Activated T-helper 1 cell treated with Interleukin-2 at 50 U/mL for 16 hours (primary cell): ENCODE measurements around the gene ARHGEF9.

Experiments
- DNase-seq: peaks from one replicate; pipeline ENCODE4 v3.0.0-alpha.2; 2020; ENCODE audit warnings: low read depth

ARHGEF9 gene

DNA sequence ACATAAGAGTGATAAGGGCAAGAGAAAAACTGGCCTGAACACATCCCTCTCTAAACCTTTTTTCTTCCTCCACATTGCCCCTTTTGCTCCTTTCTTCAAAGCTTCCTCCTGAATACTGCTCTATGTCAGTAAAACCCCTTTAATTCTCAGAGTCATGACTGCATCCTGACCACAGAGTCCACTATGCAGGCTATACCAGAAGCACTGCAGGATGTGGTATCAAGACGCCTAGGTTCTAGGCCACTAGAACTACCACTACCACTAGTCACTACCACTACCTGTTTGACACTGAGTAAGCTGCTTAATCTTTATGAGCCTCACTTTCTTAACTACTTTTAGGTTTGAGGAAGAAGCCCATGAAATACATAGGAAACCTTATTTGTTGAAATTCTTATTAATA, 38.7 kb downstream of the ARHGEF9 start:
- no peak for DNase-seq

DNA sequence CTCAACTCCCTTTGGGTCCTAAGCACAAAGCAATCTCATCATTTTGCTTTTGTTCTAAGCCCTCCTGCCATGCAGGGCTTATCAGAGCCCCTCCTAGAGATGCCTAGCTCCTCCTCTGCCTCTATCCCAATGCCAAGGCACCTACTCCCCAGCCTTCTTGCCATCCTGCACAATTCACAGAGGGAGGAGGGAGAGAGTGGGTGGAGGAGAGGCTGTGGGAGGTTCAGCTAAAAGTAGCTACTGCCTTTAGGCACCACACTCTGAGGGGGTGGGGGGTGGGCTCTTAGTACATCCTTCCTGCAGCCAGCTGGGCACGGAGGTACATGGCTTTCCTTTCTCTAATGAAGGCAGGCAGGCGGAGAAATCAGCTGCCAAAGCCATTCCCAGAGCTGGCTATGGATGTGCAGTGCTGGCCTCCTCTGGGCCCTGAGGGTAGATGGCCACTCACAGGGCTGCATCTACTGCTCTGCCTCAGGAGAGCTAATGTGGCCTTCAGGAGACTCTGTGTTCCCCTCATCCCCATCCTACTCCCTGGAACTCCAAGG, 40.1 kb downstream of the ARHGEF9 start:
- DNase-seq: no peak

DNA sequence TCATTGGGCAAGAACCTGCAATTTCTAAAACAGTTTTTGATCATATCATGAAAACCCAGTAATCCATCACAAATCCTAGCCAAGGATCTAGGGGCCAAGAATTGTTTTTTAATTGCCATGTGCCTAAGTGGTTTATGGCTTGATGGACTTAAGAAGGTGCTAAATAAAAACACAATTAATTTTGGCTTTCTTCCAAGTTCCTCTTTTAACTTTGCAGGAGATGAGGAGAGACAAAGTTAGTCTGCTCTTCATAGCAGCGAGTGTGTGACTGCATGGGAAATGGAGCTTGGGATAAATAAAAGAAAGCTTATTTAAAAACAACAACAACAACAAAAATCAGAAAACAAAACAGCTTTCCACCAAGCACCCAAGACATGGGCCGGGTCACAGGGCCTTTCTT, 41.4 kb downstream of the ARHGEF9 start:
- DNase-seq: no peak

DNA sequence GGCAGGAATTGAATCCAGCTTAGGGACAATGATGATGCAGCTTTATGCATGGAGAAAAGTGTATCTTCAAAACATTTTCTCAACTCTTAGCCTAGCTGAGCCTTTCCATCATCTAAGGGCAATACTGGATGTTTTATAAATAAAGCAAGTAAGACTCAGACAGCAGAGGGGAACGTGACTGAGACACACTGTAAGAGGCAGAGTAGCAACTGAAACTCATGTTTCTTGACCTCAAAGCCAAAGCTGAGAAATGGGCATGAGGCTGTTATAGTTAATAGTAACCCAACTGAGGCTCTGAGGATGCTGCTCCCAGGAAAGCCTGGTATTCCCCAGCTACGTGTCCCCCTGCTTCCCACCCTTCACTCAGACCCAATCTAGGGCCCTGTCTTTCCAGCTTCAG, 44.6 kb downstream of the ARHGEF9 start:
- DNase-seq: no peak

DNA sequence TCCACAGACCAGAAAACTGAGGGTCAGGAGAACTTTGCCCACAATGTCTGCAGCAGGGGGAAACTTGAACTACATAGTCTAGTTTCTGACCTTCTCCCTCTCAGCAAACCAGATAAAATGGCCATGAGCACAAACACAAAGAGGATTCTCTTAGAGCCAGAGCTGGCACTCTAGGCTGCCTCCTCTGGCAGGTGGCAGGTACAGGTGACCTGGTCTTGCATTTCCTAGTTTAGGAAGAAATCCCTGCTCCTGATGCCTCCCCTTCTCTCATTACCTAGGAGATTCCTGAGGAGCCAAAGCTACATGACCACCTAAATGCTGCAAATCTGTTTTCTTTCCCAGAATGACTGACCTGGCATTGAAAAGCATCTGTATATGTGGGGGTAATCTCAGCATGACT, 45.1 kb downstream of the ARHGEF9 start:
- DNase-seq: no peak

DNA sequence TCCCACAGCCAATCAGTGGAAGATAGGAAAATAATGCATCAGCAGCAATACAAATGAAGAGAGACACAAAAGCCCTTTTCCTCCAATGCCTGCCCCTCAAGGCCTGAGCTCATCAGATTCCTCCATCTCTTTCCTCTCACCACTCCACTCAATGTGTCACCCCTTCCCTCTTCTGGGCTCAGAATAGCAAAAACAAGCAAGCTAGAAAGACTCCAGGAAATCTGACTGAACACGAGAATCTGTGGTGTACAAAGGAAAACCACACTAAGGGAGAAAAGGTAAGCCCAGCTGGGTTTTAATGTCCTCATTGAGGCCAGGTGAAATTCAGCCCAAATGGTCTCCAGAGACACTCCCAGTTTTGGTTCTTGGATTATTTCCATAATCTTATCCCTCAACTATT, 46.3 kb downstream of the ARHGEF9 start:
- no peak for DNase-seq

DNA sequence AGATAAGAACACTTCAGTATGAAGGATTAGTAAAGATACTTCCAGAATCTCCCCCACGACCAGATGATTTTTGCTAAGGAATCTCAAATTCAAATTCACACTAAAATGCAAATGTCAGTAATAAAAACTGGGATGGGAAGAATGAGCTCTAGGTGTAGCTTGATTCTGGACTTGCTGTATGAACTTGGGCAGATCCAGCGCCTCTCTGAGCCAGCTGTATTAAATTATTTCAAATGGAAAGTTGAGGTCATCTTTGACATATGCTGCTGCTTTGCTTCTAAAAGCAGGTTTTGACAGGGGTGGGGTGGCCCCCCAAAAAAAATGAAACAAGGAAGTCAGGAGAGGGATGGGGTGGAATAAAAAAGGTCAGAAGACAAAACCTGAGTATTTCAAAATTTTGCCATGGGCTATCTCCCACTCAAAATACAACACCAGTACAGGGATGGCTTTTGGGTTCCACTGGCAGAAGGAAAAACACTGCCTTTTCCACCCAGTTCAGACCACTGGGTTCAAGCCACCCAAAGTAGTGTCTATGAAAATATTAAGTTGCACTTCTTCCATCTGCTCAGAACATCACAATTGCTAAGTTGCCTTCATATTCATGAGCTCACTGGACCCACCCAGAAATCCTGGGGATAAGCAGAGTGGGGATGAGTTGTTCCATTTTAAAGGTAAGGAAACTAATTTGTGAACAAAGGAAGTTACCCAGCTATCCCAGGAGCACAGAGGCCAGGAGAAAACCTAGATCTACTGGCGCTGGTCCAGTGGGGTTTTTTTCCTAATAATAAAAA, 47.7 kb downstream of the ARHGEF9 start:
- DNase-seq: no peak

DNA sequence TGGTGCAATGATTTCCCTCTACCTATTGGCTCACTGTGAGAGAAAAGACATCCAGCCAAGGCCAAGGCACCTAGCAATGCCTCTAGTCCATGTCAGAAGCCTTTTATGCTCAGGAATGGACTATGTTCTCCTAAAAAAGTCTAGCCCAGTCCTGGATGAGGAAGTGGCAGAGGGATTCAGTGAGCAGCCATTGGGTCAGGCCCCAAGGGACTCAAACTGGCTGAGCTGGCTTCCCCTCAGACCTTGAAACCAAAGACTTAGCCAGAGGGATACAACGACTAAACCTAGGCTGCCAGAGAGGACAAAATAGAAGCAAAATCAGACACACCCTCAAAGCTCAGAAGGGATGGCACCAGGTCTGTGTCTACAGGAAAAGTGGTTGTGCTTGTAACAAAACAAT, 49.1 kb downstream of the ARHGEF9 start:
- no peak for DNase-seq

DNA sequence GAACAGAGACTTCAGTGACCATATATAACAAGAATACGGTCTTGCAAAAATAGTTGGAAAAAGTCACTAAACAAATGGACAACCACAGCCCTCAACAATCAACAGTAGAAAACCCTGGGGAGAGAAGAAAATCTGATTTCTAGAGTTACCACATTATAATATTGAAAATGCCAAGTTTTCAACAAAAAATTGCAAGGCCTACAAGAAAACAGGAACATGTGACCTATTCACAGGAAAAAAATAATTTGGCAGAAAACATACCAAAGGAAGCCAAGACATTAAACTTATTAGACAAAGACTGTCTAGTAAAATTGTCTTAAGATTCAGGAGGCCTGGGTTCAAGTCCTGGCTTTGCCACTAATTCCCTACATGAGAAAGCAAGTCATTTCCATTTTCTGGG, 64.7 kb downstream of the ARHGEF9 start:
- DNase-seq: no peak

DNA sequence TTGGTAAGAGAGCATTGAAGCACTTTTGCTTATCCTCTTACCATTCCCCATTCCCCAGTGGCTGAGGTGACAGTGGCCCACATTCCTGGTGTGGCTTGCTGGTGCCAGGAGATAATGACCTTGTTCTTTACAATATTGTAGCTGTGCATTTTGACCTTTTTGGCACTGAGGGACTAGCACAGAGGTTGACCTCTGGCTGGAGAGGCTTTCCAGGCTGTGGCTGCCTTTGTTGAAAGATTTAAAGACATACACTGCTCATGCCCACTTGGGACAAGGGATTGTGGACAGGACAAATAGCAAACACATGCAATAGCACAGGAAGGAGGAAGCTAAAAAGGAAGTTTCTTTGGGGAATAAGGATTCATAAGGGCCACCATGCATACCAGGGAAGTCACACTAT, 65.4 kb downstream of the ARHGEF9 start:
- no peak for DNase-seq

DNA sequence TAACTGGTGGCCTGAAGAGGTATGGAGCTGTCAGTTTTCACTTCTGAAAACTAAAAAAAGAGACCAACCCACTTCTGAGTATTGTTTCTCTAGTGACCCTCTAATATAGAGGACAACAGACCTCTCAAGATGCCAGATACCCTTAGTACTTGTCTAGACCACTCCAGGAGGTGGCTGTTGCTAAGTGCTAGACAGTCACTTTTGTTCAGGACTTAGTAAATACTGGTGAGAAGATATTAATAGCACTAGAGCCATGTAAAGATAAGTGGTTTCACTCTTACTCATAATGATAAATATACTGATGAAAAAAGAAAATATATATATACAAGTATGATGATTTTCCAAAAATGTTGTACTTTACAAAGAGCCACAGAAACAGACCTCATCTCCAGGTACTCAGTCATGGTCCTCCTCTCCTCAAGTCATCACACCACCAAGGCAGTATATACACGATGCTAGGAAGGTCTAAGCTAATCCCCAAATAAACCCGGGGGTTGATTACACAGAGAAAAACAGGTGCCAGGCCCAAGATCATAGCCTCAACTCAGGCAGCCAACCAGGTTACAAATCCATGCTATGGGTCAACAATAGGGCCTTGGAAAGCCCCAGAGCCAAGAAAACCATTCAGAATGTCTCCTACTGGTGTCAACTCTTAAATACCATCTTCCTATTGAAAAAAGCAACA, 66.9 kb downstream of the ARHGEF9 start:
- no peak for DNase-seq

DNA sequence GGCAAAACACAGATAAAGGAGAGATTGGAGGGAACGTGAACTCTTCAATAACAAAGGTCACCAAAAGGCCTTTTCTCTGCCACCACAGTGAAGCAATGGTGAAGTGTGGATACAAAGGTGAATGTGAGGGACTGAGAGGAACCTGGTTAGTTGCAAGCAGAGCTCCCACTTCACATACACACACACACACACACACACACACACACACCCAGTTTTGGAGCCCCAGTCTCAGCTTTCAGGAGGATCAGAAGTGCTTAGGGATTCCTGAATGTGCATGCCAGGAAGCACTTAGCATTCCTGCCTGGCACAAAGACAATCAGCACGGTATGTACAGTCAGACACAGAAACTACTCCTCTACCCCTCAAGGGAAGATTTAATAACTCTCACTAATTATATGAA, 71.5 kb downstream of the ARHGEF9 start:
- no peak for DNase-seq

DNA sequence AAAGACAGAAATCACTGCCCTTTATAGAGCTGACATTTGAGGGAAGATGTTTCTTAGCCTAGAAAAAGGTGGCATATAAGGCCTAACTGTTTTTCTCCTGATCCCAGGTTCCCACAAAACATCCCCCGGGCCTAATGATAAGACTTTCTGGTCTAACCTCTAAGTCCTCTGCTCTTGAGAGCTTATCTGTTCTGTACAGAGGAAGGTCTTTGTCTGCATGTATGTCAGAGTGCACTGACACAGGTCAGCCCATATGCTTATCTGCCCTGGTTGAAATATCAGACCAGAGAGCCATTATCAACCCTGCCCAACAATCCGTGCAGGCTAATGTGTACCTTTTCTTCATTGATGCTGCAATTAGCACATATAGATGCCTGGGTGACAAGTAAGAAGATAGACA, 76.2 kb downstream of the ARHGEF9 start:
- no peak for DNase-seq

DNA sequence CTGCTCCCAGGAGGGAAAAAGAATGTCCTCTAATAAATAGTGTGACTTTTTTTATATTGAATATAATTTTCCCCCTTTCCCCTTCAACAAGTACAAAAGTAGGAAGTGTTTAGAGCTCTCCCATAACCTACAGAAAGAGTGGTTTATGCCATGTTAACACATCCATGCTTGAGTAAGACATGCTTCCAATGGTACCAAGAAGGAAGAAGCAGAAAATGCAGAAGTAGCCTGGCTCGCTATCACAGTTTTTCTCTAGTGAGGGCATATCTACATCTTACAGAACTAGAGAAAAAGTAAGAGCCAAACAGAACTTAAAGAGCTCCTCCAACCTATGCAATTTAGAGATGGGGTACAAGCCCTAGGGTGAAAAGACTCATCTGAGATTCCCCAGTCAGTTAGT, 82.5 kb downstream of the ARHGEF9 start:
- no peak for DNase-seq

DNA sequence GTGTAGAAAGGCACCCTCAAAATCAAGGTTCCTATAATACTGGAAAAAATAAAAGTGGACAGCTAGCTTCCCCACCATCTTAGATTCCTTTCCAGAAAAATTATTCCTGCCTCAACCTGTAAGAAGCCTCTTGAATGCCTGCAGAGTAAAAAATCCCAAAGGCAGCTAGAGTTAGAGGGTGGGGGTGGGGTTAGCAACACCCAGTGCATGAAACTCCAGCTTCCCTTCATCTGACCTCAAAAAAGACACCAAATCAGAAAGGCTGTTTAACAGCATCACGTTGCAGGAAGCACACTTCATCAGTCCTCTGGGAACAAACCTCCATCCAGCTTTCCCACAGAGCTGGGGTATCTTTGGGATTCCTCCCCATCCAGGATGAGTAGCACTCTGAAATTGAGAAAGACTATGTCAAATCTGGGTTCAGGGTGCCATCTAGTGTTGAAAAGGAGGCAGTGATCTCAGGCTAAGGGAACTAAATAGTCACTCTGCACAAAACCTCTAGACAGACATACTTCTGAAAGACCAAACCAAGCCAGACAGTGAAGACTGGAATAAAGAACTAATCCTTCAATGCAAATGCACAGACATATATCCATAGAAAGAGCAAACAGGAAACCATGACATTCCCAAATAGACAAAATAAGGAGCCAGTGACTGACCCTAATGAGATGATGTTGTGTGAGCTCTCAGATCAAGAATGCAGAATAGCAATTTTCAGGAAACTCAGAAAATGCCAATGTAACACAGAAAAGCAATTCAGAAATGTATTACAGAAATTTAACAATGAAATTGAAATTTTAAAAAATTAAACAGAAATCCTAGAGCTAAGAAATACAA, 97.9 kb downstream of the ARHGEF9 start:
- no peak for DNase-seq

DNA sequence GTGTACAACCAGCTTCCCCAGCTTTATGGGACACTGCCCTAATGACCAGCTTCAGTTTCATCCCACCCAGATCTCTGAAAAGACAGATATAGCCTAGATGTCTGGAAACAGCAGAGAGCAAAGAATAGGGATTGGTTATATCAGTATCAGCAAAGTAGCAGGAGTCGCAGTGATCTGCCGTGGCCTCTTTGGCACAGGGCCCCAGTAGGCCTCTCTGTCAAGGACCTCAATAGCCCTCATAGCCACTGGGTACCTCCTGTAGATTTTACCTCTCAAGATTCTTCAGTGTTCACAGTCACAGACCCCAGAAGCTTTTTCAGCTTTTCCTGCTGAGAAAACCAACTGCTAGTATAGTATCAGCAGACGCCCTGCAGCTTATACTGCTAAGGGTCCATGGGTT, 104.6 kb downstream of the ARHGEF9 start:
- no peak for DNase-seq

DNA sequence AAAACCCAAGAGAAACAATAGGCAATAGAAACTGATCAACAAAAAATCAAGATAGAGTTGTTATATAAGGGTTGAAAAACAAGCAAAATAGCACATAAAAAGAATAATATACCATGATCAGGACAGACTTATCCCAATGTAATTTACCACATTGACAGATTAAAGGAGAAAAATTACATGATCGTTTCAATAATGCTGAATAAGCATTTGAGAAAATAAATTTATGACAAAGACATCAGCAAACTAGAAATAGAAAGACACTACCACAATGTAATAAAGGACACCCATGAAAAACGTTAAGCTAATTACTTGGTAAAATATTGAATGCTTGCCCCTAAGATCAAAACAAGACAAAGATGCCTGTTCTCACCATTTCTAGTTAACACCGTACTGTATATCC, 105.6 kb downstream of the ARHGEF9 start:
- no peak for DNase-seq

DNA sequence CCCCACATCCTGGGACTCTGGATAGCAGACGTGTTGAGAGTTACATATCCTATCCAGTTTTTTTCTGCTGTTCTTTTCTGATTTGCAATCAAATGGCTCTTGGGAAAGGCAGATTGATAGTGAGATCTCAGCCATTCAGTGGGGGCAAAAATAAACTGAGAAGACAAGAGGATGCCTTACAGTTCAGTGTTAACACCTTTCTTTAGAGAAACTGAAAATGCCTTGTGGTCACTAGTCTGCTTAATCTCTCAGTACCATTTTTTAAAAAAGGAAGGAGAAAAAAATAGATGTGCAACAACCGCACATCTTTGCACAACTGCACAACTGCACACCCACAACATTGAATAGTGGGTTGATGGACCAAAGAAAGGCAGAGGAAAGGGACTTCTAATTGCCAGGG, 109.3 kb downstream of the ARHGEF9 start:
- DNase-seq: no peak

DNA sequence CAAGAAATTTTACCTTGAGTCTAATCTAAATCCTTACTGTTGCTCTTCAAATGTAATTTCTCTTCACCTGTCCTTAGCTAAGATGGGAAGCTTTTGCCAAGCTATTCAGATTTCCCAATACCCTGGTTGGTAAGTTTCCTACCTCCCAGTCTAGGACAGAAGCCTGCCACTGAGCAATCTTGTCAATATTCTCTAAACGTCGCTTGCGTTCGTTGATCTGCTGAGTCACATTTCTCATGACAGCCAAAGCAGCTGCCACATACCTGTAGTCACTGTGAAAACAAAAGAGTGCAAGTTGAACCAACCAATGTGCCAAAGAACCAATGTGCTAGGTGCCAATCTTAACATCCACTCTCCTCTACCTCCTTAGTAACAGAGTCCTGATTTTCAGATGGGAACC, 111.1 kb downstream of the ARHGEF9 start:
- DNase-seq: no peak

DNA sequence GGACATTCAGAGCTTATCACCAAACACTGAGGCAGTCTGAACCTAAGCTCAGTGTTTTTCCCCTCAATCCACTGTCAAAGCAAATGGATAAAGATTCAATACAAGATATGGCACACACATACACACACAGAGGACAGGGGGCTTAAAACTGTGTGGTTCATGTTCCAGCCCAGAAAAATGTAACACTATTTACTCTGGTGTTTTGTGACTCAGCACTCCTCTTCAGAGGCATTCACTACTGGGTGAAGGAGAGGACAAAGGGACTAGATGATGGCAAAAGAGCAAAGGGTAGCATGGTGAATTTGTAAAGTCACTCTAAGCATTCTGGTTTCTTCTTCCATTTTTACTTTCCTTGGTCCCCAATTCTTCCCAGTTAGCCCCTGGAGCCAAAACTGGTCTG, 120.3 kb downstream of the ARHGEF9 start:
- no peak for DNase-seq

DNA sequence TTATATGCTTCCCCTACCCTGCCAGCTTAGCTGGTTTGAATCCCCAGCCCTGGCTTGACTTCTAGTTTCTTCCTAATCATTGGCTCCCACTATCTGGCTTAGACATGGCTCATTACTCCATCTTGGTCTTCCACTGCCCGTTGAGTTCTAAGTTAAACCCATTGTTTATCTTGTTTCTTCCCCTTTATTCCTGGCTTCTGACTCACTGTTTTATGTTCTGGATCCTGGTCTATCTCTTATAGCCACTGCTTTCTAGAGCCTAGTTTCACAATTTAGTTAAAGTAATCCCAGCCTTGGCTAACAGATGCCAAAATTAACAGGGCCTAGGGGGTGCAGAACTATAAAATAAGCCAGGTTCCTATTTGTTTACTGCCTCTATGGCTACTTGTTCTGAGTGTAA, 120.9 kb downstream of the ARHGEF9 start:
- DNase-seq: no peak

DNA sequence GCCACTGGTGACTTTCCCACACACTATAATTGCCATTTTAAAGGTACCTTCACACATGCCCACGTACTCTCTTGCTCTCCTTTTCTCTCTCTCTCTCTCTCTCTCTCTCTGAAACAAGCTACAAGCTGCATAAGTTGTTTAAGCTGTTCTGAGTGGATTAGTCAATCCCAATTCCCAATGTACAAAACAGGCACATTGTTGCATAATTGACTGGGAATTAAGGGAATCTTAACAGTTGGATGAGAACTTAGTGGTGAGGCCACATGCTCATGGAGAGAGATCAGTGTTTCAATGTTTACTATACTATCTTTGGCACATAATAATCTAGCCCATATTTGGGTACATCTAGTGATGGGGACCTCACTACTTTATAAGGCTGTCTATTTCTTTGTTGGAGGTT, 123.3 kb downstream of the ARHGEF9 start:
- no peak for DNase-seq

DNA sequence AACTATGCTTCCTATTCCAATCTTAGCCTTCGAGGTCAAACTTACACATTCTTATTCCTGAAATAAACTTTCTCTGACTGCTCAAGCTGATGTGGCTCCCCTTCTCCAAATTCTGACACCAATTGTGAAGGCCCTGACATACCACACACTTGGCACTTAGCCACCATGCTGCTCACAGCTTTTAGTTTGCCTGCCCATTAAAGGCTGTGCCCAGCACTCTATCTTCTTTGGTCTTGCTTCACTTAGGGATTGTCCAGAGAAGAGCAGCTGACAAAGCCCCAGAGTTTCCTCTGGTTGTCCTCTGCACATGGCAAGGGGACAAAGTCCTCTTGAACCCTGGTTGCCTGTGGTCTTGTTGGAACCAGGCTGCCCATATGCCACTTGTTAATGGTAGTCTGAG, 126.1 kb downstream of the ARHGEF9 start:
- no peak for DNase-seq
